PC-9 (cell line): ENCODE results near the gene KRT38.

Experiments used
- EZH2 ChIP-seq: fragments of 200-600 bp; sonication (generic); IDR thresholded peaks from 2 replicates; pipeline ENCODE4 v1.8.0; 2017; ENCODE audit warnings: antibody characterized with exemption, low read depth
- TF ChIP-seq, protein P1 (sequence below): fragments of 200-600 bp; sonication (generic); conservative IDR thresholded peaks from 2 replicates; pipeline ENCODE4 v1.6.1; 2017; ENCODE audit warnings: mixed run types, antibody characterized with exemption, mild to moderate bottlenecking, moderate library complexity

DNA sequence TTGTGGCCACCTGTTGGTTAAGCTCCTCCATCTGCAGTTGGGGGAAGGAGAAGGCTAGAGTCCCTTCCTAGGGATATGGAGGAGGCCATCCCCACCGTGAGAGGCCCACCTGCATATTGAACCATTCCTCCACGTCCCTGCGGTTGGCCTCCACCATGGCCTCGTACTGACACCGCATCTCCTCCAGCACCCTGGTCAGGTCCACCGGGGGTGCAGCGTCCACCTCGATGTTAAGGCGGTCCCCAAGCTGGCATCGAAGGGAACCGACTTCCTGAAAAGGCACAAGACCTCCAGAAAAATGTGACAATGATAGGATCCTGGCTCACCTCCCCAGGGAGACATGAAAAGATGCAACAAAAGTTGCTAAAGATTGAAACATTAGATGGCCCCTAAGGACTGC, 23.4 kb upstream of the KRT38 start:
- no peak for TF ChIP-seq EZH2
- TF ChIP-seq, protein P1, sequence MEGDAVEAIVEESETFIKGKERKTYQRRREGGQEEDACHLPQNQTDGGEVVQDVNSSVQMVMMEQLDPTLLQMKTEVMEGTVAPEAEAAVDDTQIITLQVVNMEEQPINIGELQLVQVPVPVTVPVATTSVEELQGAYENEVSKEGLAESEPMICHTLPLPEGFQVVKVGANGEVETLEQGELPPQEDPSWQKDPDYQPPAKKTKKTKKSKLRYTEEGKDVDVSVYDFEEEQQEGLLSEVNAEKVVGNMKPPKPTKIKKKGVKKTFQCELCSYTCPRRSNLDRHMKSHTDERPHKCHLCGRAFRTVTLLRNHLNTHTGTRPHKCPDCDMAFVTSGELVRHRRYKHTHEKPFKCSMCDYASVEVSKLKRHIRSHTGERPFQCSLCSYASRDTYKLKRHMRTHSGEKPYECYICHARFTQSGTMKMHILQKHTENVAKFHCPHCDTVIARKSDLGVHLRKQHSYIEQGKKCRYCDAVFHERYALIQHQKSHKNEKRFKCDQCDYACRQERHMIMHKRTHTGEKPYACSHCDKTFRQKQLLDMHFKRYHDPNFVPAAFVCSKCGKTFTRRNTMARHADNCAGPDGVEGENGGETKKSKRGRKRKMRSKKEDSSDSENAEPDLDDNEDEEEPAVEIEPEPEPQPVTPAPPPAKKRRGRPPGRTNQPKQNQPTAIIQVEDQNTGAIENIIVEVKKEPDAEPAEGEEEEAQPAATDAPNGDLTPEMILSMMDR, result no peak
